HG03378 (cell line): Measurements from ENCODE around the gene NIFK.
"Not testable (repeated sequence)": the region's sequence is repeated elsewhere in the genome, so short reads cannot be mapped to it uniquely, and the experiment has no call there.

Source experiments
- ATAC-seq: cut with Tn5 transposase; IDR thresholded peaks from one replicate; pipeline ENCODE4 v1.9.1; 2021; ENCODE audit warnings: mild to moderate bottlenecking, moderate library complexity; ENCODE audit not compliant: unreplicated experiment

Gene NIFK

GRCh38 chr2:121696410-121696930, 40.2 kb downstream of the NIFK start:
- no peak for ATAC-seq

- no peak for ATAC-seq
These were observed 41.6 kb downstream of the NIFK start for GRCh38 chr2:121695171-121695451.

DNA sequence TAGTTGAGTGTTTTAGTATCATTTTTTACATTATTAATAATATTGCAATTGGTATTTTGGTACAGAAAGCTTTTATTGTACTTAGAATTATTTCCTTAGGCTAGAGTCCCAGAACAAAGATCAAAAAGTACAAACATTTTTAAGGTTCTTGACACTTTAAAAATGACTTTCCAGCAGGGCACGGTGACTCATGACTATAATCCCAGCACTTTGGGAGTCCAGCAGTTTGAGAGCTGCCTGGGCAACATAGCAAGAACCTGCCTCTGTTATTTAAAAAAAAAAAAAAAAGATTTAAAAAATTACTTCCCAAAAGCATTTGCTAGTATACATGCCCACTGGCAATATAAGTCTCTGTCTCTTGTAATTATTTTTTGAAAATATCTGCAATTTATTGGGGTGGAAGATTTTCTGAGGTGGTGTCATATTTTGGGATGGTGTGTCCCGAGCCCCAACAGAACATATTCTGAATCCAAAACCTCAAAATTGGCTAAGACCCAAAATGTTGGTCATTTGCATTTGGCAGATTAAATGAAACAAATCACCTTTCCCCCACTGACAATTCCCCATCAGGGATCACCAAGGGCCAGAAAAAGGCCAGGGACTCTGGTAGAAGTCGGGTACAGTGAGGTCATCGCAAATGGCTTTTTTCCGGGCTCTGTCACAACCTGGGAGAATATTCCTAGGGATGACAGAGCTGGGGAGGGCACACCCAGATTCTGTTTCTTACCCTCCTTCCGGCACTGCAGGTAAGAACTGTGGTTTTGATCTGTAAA, 42.1 kb downstream of the NIFK start:
- ATAC-seq: no peak

GRCh38 chr2:121690572-121690971, 46.1 kb downstream of the NIFK start:
- not testable (repeated sequence) for ATAC-seq

DNA sequence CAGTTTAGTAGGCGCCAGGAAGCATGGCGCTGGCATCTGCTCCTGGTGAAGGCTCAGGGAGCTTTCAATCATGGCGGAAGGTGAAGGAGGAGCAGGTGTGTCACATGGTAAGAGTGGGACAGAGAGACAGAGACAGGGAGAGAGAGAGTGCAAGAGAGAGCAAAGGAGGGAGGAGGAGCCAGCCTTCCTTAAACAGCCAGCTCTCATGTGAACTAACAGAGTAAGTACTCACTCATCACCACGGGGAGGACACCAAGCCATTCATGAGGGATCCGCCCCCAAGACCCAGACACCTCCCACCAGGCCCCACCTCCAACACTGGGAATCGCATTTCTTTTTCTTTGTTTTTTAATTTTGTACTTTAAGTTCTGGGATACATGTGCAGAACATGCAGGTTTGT, 46.6 kb downstream of the NIFK start:
- no peak for ATAC-seq

DNA sequence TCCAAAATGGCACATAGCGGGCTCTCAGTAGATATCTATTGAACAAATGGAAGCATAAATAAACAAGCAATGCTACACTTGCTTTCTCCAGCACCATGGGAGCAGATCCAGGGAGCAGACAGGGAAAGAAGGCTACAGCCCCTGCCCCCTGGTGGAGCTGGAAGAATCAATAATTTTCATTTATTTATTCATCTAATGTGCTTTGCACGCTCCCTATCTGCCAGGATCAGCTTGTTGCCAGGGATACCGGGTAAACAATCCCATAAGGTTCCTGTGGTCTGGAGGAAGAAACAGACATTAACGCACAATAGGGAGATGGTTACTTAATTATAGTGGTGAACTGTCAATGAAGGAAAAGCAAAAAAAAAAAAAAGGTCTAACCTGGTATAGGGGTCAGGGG, 47.3 kb downstream of the NIFK start:
- no peak for ATAC-seq

DNA sequence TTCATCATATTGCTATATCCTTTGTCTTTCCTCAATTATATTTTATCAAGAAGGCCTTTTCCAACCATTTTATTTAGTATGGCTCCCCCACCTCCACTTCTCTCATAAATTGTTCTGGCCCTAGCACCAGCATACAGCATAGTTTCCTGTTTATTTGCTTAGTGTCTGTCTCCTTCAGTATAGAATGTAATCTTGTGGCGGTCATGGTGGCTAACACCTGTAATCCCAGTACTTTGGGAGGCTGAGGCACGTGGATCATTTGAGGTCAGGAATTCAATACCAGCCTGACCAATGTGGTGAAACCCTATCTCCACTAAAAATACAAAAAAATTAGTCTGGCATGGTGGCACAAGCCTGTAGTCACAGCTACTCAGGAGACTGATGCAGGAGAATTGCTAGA, 47.9 kb downstream of the NIFK start:
- ATAC-seq: no peak

GRCh38 chr2:121686902-121687301, 49.8 kb downstream of the NIFK start:
- ATAC-seq: no peak

GRCh38 chr2:121686218-121686617, 50.5 kb downstream of the NIFK start:
- no peak for ATAC-seq

DNA sequence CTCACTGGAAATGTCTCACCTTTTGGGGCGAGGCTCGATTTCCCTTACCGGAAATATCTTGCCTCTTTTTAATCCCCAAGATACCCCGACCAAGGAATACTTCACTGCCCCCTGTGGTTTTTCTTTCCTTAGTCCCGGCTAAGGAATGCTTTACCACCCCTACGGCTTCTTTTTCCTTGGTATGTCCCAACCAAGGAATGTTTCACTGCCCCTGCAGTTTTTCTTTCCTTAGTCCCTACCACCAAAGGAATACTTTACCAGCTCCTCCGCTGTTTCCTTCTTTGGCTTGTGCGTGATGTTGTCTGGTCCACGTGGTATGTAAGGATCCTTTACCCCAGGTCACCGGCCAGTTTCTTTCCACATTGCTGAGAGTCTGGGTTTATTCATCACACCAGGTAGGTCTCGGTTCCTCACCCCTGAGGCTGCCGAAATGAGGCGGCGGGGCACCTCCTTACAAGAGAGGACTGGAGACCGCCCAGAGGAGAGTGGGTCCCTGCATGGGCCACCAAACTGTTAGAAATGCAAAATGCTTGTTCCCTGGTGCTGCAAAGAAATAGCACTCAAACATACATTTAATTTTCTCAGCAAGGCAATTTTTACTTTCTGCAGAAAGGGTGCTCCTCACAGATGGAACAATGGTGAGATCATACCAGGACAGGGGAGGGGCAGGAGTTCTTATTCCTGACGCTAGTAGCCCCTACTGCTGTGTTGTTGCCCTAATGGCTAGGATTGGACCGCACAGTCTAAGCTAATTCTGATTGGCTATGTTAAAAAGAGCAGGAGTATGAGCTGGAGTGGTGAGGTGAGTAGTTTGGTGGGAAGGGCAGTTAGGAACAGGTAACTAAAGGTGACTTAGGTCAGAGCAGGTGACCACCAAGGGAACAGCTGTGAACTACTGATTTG, 54.0 kb downstream of the NIFK start:
- no peak for ATAC-seq

DNA sequence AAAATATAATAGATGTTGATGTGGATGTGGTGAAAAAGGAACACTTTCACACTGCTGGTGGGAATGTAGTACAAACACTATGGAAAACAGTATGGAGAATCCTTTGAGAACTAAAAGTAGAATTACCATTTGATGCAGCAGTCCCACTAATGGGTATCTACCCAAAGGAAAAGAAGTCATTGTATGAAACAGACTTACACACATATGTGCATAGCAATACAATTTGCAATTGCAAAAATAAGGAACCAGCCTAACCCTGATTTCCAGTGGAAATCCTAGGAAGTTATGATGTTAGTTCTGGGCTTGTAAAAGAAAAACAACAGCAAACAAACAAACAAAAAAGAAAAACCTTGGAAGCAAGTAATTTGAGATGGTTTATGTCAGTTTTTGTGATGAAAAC, 58.8 kb downstream of the NIFK start:
- no peak for ATAC-seq
